BLaER1 (cell line): Measurements from ENCODE around the gene NPIPB6.

Experiments
- H3K27ac ChIP-seq: shearing (Covaris generic); formaldehyde crosslinking; 2 replicates; pipeline ENCODE4 v1.8.1; 2022
- H3K27me3 ChIP-seq: shearing (Covaris generic); formaldehyde crosslinking; 2 replicates; pipeline ENCODE4 v1.8.1; 2022
- H3K36me3 ChIP-seq: shearing (Covaris generic); formaldehyde crosslinking; 2 replicates; pipeline ENCODE4 v1.8.1; 2022
- H3K4me1 ChIP-seq: shearing (Covaris generic); formaldehyde crosslinking; 2 replicates; pipeline ENCODE4 v1.8.1; 2022
- H3K4me2 ChIP-seq: shearing (Covaris generic); formaldehyde crosslinking; 2 replicates; pipeline ENCODE4 v1.8.1; 2022
- H3K4me3 ChIP-seq: shearing (Covaris generic); formaldehyde crosslinking; 2 replicates; pipeline ENCODE4 v1.8.1; 2022
- H3K9ac ChIP-seq: shearing (Covaris generic); formaldehyde crosslinking; 2 replicates; pipeline ENCODE4 v1.8.1; 2022
- H3K9me3 ChIP-seq: shearing (Covaris generic); formaldehyde crosslinking; 2 replicates; pipeline ENCODE4 v1.8.1; 2022
- H4K20me1 ChIP-seq: shearing (Covaris generic); formaldehyde crosslinking; 2 replicates; pipeline ENCODE4 v1.8.1; 2022
- Cebpa-rat ChIP-seq: shearing (Covaris generic); IDR thresholded peaks from 2 replicates; pipeline ENCODE4 v1.8.1; 2022

NPIPB6 gene

DNA sequence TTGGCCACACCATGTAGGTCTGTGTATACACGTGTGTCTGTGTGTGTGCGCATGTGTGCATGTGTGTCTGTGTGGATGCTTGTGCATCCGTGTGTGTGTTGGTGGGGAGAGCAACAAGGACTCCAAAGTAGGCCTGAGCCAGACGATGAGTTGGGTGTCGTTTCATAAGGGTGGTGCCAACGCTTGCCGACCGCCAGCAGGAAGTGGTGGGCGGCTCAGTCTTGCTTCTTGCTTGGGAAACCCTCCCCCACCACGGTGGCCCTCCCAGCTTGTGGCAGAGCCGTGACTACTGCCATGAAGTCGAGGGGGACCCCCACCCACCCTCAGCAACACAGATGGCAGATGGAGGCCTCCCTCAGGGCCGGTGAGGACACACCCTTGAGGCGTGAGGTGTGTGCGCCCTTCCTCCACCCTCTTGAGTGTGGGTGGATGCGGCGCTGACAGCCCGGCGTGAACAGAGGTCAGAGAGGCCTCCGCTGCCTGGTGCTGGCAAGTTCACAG, 53.4 kb downstream of the NPIPB6 start:
- H3K9me3 ChIP-seq = no peaks in the 10 kb centered on the region
- peak overlapping the region; percentile 86 for H3K4me2 ChIP-seq
- peak overlapping the region; percentile 80 for H3K27ac ChIP-seq
- H3K36me3 ChIP-seq = peaks cover 50% of the 10 kb centered on the region
- peaks cover 53% of the 10 kb centered on the region for H4K20me1 ChIP-seq
- no peak; the same call in 1 of the 2 replicates for TF ChIP-seq Cebpa-rat
- no peaks in the 10 kb centered on the region for H3K27me3 ChIP-seq
- H3K9ac ChIP-seq = peak overlapping the region; percentile 25
- H3K4me3 ChIP-seq = peak overlapping the region; percentile 17
- peaks cover 56% of the 10 kb centered on the region for H3K4me1 ChIP-seq

DNA sequence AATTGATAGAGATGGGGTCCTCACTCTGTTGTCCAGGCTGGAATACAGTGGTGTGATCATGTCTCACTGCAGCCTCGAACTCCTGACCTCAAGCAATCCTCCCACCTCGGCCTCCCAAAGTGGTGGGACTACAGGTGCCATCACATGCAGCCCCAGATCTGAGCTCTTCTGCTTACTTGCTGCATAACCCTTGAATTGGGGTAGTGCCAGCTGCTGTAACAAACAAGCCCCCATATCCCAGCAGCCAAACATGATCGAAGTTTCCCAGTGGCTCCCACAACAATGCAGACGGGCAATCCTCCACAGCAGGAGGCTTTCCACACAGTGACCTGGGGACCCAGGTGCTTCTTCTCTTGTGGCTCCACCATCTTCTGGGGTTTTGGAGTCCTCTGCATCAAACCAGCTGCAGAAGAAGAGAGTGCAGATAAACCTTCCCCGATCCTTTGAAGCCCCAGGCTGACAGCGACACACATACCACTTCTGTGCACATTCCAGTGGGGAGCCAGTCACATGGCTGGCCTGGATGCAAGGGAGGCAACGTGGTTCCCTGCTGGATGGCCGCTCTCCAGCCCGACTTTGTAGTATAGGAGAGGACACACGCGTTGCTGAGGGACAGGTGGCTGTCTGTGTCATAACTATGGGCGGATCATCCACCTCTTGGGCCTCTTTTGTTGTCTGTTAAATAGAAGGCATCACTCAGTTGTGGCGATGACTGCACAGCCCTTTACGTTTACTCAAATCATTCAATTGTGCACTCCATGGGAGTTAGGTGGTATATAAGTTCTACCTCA, 54.3 kb downstream of the NPIPB6 start:
- Histone ChIP-seq H3K27me3 (no peaks in the 10 kb centered on the region), H3K4me2 (peak overlapping the region; percentile 86), H3K36me3 (peaks cover 49% of the 10 kb centered on the region), H4K20me1 (peaks cover 62% of the 10 kb centered on the region), H3K4me3 (no peak overlapping the region), H3K4me1 (peaks cover 52% of the 10 kb centered on the region), H3K9ac (peak overlapping the region; percentile 25; the same call in 1 of the 2 replicates), H3K27ac (peak overlapping the region; percentile 80), H3K9me3 (no peaks in the 10 kb centered on the region)
- TF ChIP-seq Cebpa-rat = no peak

DNA sequence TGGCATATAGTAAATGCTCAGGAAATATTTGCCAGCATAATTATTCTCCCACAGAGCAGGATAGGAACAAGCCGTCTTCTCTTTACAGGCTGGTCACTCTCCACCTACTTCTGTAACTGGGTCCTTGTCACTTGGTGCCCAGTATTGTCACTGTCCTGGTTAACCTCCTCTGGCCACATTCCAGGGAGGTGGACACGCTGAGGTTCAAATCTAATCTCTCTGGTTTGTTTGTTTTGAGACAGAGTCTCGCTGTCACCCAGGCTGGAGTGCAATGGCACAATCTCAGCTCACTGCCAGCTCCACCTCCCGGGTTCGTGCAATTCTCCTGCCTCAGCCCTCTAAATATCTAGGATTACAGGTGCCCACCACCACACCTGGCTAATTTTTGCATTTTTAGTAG, 55.4 kb downstream of the NPIPB6 start:
- no peak overlapping the region for H3K27ac ChIP-seq
- no peaks in the 10 kb centered on the region for H3K27me3 ChIP-seq
- peaks cover 59% of the 10 kb centered on the region for H3K36me3 ChIP-seq

DNA sequence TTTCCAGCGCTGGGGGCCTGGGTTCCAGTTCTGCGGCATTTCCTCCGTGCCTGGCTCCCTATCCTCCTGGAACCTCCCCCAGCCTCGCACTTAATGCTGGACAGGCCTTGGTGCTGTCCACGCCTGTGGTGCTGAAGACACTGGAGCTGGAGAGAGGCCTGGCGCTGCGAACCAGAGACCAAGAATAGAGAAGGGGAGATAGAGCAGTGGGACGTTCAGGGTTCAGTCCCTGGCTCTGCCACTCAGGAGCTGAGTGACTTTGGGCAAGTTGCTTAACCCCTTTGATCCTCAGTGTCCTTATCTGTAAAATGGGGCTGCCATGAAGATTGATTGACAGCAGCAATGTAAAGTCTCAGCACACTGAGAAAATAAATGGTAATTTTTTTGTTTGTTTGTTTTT, 59.1 kb downstream of the NPIPB6 start:
- Histone ChIP-seq H4K20me1 (peaks cover 88% of the 10 kb centered on the region), H3K9ac (no peak overlapping the region), H3K4me2 (no peak overlapping the region), H3K4me1 (peaks cover 35% of the 10 kb centered on the region), H3K36me3 (peaks cover 93% of the 10 kb centered on the region), H3K9me3 (no peaks in the 10 kb centered on the region), H3K27me3 (no peaks in the 10 kb centered on the region), H3K4me3 (no peak overlapping the region), H3K27ac (no peak overlapping the region)
- TF ChIP-seq Cebpa-rat = no peak

More for the DNA sequence above, 55.4 kb downstream of the NPIPB6 start:
- no peak overlapping the region for H3K9ac ChIP-seq
- no peak overlapping the region for H3K4me3 ChIP-seq
- no peaks in the 10 kb centered on the region for H3K9me3 ChIP-seq
- H4K20me1 ChIP-seq = peaks cover 72% of the 10 kb centered on the region
- peaks cover 45% of the 10 kb centered on the region for H3K4me1 ChIP-seq
- no peak overlapping the region for H3K4me2 ChIP-seq
- no peak for TF ChIP-seq Cebpa-rat

DNA sequence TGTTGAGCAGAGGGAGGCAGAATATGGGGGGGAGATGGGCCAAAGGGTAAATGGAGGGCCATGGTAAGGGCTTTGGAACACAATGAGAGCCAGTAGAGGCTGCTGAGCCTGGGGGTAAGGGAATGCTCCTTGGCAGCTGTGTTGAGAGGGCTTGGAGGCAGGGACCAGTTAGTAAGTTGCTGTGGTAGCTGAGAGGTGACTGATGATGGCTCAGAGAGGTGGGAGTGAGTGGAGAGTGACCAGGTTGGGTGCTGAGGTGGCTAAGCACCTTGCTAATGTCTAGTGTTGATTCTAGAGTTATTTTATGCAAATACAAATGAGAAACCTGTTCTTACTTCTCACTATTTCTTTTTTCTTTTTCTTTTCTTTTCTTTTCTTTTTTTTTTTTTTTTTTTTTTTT, 60.2 kb downstream of the NPIPB6 start:
- Histone ChIP-seq H3K36me3 (peaks cover 93% of the 10 kb centered on the region), H3K9ac (no peak overlapping the region), H3K4me2 (no peak overlapping the region), H3K4me3 (no peak overlapping the region), H4K20me1 (peaks cover 93% of the 10 kb centered on the region), H3K27me3 (no peaks in the 10 kb centered on the region), H3K9me3 (no peaks in the 10 kb centered on the region), H3K27ac (no peak overlapping the region), H3K4me1 (peaks cover 37% of the 10 kb centered on the region)
- TF ChIP-seq Cebpa-rat = no peak

DNA sequence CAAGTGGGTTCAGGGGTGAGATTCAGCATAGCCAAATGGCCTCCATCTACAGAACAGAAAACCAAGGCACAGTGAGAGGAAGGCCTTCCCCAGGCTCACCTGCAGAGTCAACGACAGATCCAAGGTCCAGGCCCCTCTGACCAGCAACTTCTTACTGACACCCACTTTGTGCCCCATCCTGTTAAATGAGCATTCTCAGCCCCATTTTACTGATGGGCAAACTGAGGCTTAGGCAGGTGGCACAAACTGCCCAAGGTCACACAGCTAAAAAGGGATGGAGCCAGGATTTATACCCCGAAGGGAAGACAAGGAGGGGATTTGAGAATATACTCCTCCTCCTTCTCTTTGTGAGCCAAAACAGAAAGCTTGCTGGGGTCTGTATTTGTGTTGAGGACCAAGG, 61.7 kb downstream of the NPIPB6 start:
- Histone ChIP-seq H3K9me3 (no peaks in the 10 kb centered on the region), H3K27me3 (no peaks in the 10 kb centered on the region), H4K20me1 (peaks cover 100% of the 10 kb centered on the region), H3K4me2 (peak overlapping the region; percentile 76), H3K4me1 (peaks cover 52% of the 10 kb centered on the region), H3K36me3 (peaks cover 95% of the 10 kb centered on the region), H3K27ac (peak overlapping the region; percentile 64), H3K4me3 (no peak overlapping the region), H3K9ac (peak overlapping the region; percentile 55; the same call in 1 of the 2 replicates)
- no peak for TF ChIP-seq Cebpa-rat

DNA sequence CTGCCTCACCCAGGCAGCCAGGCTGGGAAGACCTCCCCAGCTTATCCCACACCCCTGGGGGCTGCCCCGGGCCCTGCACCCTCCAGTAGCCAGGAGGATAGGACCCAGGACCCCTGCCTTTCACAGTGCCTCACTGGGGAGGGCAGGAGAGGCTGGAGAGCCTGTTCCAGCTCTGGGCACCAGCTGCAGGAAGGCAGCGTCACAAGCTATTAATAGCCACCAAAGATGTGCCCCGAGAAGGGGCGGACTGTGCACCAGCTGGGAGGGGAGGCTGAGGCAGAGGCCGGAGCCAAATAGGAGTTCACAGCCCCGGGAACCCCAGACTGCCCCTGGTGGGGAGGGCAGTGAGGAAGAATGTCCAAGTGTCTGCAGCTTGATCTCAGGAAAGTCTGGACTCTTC, 62.2 kb downstream of the NPIPB6 start:
- Histone ChIP-seq H3K4me3 (no peak overlapping the region), H3K27ac (peak overlapping the region; percentile 64), H4K20me1 (peaks cover 100% of the 10 kb centered on the region), H3K4me2 (peak overlapping the region; percentile 76), H3K4me1 (peaks cover 57% of the 10 kb centered on the region), H3K9me3 (no peaks in the 10 kb centered on the region), H3K9ac (peak overlapping the region; percentile 55; the same call in 1 of the 2 replicates), H3K27me3 (no peaks in the 10 kb centered on the region), H3K36me3 (peaks cover 93% of the 10 kb centered on the region)
- no peak for TF ChIP-seq Cebpa-rat

DNA sequence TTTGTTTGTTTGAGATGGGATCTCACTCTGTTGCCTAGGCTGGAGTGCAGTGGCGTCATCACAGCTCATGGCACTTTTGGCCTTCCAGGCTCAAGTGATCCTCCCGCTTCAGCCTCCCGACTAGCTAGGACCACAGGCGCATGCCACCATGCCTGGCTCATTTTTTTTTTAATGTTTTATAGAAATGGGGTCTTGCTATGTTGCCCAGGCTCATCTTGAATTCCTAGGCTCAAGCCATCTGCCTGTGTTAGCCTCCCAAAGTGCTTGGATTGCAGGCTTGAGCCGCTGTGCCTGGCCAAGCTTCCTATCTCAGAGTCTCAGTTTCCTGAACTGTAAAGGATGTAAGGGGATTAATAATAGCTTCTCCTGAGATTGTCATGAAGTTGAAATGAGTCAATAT, 63.0 kb downstream of the NPIPB6 start:
- peak overlapping the region; percentile 76 for H3K4me2 ChIP-seq

DNA sequence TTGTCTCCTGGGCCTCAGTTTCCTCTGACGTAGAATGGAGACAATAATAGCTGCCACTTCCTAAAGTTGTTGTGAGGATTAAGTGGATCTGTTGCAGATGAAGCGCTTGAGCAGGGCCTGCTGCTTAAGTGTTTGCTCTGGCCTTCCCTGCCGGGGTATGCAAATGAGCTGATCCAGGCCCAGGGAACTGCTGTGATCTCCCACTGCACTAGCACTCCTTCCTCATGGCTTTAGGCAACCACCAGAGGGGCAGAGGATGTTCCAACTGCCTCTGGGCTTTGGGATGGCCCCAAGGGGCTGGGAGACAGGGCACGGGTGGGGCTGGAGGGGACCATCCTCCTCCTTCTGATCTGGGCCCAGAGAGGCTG, 64.8 kb downstream of the NPIPB6 start:
- Histone ChIP-seq H3K4me1 (peaks cover 82% of the 10 kb centered on the region), H3K9ac (no peak overlapping the region), H3K27me3 (no peaks in the 10 kb centered on the region), H3K4me3 (no peak overlapping the region), H3K27ac (no peak overlapping the region), H4K20me1 (peaks cover 99% of the 10 kb centered on the region), H3K4me2 (peak overlapping the region; percentile 35; the same call in 1 of the 2 replicates), H3K36me3 (peaks cover 68% of the 10 kb centered on the region), H3K9me3 (no peaks in the 10 kb centered on the region)
- no peak for TF ChIP-seq Cebpa-rat

More for the DNA sequence above, 63.0 kb downstream of the NPIPB6 start:
- H3K9ac ChIP-seq = no peak overlapping the region
- no peak overlapping the region for H3K27ac ChIP-seq
- peaks cover 64% of the 10 kb centered on the region for H3K4me1 ChIP-seq
- H3K9me3 ChIP-seq = no peaks in the 10 kb centered on the region
- H4K20me1 ChIP-seq = peaks cover 100% of the 10 kb centered on the region
- H3K27me3 ChIP-seq = no peaks in the 10 kb centered on the region
- no peak for TF ChIP-seq Cebpa-rat
- H3K4me3 ChIP-seq = no peak overlapping the region
- H3K36me3 ChIP-seq = peaks cover 85% of the 10 kb centered on the region

DNA sequence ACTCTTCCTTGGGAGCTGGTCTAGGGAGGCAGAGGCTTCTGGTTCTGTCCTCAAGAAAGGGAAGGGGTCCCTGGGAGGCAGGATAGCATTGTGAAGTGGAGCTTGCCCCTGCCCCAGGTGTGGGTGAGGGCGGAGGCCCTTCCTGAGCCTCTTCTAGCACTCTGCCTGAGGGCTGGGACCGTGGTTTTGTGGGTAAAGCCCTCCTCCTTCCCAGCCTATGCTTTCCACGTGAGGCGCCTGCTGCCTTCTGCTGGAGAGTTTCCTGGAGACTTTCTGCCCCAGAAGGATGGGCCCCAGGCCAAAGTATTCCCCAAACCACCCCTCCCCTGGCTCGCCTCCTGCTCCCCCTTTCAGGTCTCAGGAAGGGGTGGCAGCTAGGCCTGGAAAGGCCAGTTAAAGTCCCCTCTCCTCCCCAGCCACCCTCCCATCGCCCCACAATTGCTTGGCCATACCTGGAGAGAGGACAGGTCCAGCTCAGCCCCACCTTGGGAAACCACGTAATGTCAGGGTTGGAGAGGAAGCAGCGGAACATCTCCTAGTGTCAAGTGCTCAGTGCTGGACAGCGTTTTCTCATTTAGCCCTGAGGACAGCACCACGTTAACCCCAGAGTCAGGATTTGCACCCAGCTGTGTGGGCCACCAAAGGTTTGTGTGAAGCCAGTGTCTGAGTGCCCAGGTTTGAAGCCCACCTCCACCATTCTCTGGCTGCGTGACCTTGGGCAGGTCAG, 65.4 kb downstream of the NPIPB6 start:
- Histone ChIP-seq H3K4me3 (no peak overlapping the region), H3K4me1 (peaks cover 82% of the 10 kb centered on the region), H3K27ac (no peak overlapping the region), H4K20me1 (peaks cover 93% of the 10 kb centered on the region), H3K4me2 (peak overlapping the region; percentile 35), H3K36me3 (peaks cover 63% of the 10 kb centered on the region), H3K9me3 (no peaks in the 10 kb centered on the region), H3K9ac (no peak overlapping the region; the same call in 1 of the 2 replicates), H3K27me3 (no peaks in the 10 kb centered on the region)
- no peak for TF ChIP-seq Cebpa-rat
